DOHH2 (cell line): Measurements from ENCODE around the gene LMNB1.
"Not testable (repeated sequence)": the region's sequence is repeated elsewhere in the genome, so short reads cannot be mapped to it uniquely, and the experiment has no call there.

Source experiments
- H3F3A ChIP-seq: fragments of 200-600 bp; sonication (generic), shearing (Covaris generic); 2 replicates; pipeline ENCODE4 v1.6.0; 2016; ENCODE audit warnings: antibody characterized with exemption, mild to moderate bottlenecking; ENCODE audit not compliant: control insufficient read depth, insufficient read depth
- H3K27ac ChIP-seq: fragments of 200-600 bp; sonication (generic); 2 replicates; pipeline ENCODE4 v1.5.1; 2014; ENCODE audit warnings: low read depth, mild to moderate bottlenecking, low read length, moderate library complexity
- H3K27me3 ChIP-seq: fragments of 200-600 bp; sonication (generic); 2 replicates; pipeline ENCODE4 v1.6.1; 2014; ENCODE audit warnings: mild to moderate bottlenecking, low read length, mixed read lengths; ENCODE audit not compliant: control insufficient read depth
- H3K36me3 ChIP-seq: fragments of 200-600 bp; sonication (generic); 2 replicates; pipeline ENCODE4 v1.6.1; 2014; ENCODE audit warnings: mild to moderate bottlenecking, low read length, moderate library complexity, mixed read lengths; ENCODE audit not compliant: control insufficient read depth
- H3K4me1 ChIP-seq: fragments of 200-600 bp; sonication (generic); 2 replicates; pipeline ENCODE4 v1.6.1; 2014; ENCODE audit warnings: mild to moderate bottlenecking, low read length, mixed read lengths; ENCODE audit not compliant: control insufficient read depth
- H3K4me2 ChIP-seq: fragments of 200-600 bp; sonication (generic); 2 replicates; pipeline ENCODE4 v1.6.0; 2014; ENCODE audit warnings: mild to moderate bottlenecking, low read length, moderate library complexity
- H3K4me3 ChIP-seq: fragments of 200-600 bp; sonication (generic); 2 replicates; pipeline ENCODE4 v1.5.1; 2014; ENCODE audit warnings: mild to moderate bottlenecking, low read length, mixed read lengths
- H3K79me2 ChIP-seq: fragments of 200-600 bp; sonication (generic); 2 replicates; pipeline ENCODE4 v1.6.1; 2014; ENCODE audit warnings: mild to moderate bottlenecking, low read length, mixed read lengths; ENCODE audit not compliant: control insufficient read depth
- H3K9me2 ChIP-seq: fragments of 200-600 bp; sonication (generic); replicated peaks from 2 replicates; pipeline ENCODE4 v1.6.1; 2014; ENCODE audit warnings: mild to moderate bottlenecking, low read length, mixed read lengths; ENCODE audit not compliant: control insufficient read depth
- H3K9me3 ChIP-seq: fragments of 200-600 bp; sonication (generic); 2 replicates; pipeline ENCODE4 v1.6.1; 2014; ENCODE audit warnings: antibody characterized with exemption, low read length, mixed read lengths; ENCODE audit not compliant: control insufficient read depth, insufficient read depth
- H4K20me1 ChIP-seq: fragments of 200-600 bp; sonication (generic); 2 replicates; pipeline ENCODE4 v1.6.0; 2014; ENCODE audit warnings: low read depth, mild to moderate bottlenecking, antibody characterized with exemption, low read length, moderate library complexity; ENCODE audit not compliant: control insufficient read depth, insufficient read depth
- CTCF ChIP-seq: fragments of 200-600 bp; sonication (generic); IDR thresholded peaks from one replicate; pipeline ENCODE4 v1.5.1; 2014; ENCODE audit warnings: antibody characterized with exemption, mild to moderate bottlenecking, low read depth, low read length; ENCODE audit not compliant: poor library complexity, severe bottlenecking
- EZH2phosphoT487 ChIP-seq: fragments of 200-600 bp; sonication (generic); IDR thresholded peaks from 2 replicates; pipeline ENCODE4 v1.6.1; 2017; ENCODE audit warnings: borderline replicate concordance, mild to moderate bottlenecking, antibody characterized with exemption, low read length, moderate library complexity, mixed read lengths

LMNB1 gene, protein sequence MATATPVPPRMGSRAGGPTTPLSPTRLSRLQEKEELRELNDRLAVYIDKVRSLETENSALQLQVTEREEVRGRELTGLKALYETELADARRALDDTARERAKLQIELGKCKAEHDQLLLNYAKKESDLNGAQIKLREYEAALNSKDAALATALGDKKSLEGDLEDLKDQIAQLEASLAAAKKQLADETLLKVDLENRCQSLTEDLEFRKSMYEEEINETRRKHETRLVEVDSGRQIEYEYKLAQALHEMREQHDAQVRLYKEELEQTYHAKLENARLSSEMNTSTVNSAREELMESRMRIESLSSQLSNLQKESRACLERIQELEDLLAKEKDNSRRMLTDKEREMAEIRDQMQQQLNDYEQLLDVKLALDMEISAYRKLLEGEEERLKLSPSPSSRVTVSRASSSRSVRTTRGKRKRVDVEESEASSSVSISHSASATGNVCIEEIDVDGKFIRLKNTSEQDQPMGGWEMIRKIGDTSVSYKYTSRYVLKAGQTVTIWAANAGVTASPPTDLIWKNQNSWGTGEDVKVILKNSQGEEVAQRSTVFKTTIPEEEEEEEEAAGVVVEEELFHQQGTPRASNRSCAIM

GRCh38 chr5:126776499-126777256, at the start of gene LMNB1:
Gene LMNB1, plus strand, starts transcription at chr5:126777136. Its CDS starts 373 bp downstream, at chr5:126777509.
- H3K4me2 ChIP-seq, result peak within 1 kb of the TSS; percentile 74
- H3K27ac ChIP-seq, result peak within 1 kb of the TSS; percentile 88
- H3K9me3 ChIP-seq, result no peaks in the 10 kb centered on the region
- H3K4me1 ChIP-seq, result peaks cover 29% of the 10 kb centered on the region
- H3K27me3 ChIP-seq, result no peaks in the 10 kb centered on the region
- peaks cover 57% of the 10 kb centered on the region for H3K79me2 ChIP-seq
- no peaks in the 10 kb centered on the region for H3K9me2 ChIP-seq
- peak within 1 kb of the TSS; percentile 84 for H3K4me3 ChIP-seq
- peaks cover 6% of the 10 kb centered on the region; the same call in 1 of the 2 replicates for H3F3A ChIP-seq
- peaks cover 22% of the 10 kb centered on the region for H4K20me1 ChIP-seq
- peaks cover 38% of the 10 kb centered on the region for H3K36me3 ChIP-seq
- TF ChIP-seq EZH2phosphoT487 (no peak), CTCF (no peak)

DNA sequence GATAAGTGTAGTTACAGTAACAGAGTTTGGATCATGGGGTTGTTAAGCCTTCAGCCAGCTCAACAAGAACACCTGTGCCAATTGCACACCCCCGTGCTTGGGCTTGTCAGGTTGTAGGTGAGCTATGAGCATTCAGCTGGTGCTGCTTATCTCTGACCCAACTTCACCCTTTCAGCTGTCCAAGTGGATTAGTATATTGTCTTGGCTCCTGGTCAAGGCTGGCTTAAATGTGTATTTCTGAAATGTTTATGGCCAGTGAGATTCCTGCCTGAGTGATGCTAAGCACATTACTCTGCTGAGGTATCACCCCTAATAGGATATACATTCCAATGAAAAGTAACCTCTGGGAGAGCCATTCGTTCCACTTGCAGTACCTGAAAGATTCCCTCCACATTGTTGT, 44.2 kb upstream of the LMNB1 start:
- Histone ChIP-seq H3K36me3 (no peaks in the 10 kb centered on the region), H3K9me3 (no peaks in the 10 kb centered on the region), H3K4me3 (no peak overlapping the region), H3K4me1 (no peaks in the 10 kb centered on the region), H3K9me2 (no peaks in the 10 kb centered on the region), H3F3A (no peaks in the 10 kb centered on the region), H3K27ac (no peak overlapping the region), H4K20me1 (no peaks in the 10 kb centered on the region), H3K27me3 (peaks cover 5% of the 10 kb centered on the region; the same call in 1 of the 2 replicates), H3K79me2 (no peaks in the 10 kb centered on the region), H3K4me2 (no peak overlapping the region)
- TF ChIP-seq EZH2phosphoT487 (no peak), CTCF (no peak)

GRCh38 chr5:126734573-126734972, 42.4 kb upstream of the LMNB1 start:
- H4K20me1 ChIP-seq, H3K79me2 ChIP-seq, H3K27me3 ChIP-seq, H3K9me2 ChIP-seq, H3K4me3 ChIP-seq, H3K27ac ChIP-seq, H3F3A ChIP-seq, H3K4me2 ChIP-seq, H3K9me3 ChIP-seq, H3K4me1 ChIP-seq, H3K36me3 ChIP-seq: not testable (repeated sequence)
